GM18867 (cell line): ENCODE data around the gene IPO4.
A peak's percentile ranks its signal among the peaks of the same experiment; 100 is the strongest.
"Not testable (repeated sequence)": the region's sequence is repeated elsewhere in the genome, so short reads cannot be mapped to it uniquely, and the experiment has no call there.

Source experiments
- ATAC-seq: cut with Tn5 transposase; IDR thresholded peaks from one replicate; pipeline ENCODE4 v1.9.1; 2021; ENCODE audit warnings: mild to moderate bottlenecking, moderate library complexity; ENCODE audit not compliant: unreplicated experiment

The IPO4 gene

GRCh38 chr14:24188251-24189058 lies at the start of gene IPO4:
TSS of gene IPO4 (minus strand) at chr14:24188816. CDS start at chr14:24188787, 29 bp downstream.
- peak; percentile 89 for ATAC-seq

- ATAC-seq, result no peak
Measured at GRCh38 chr14:24238123-24238522, 49.5 kb upstream of the IPO4 start.

GRCh38 chr14:24237463-24237955 lies 48.9 kb upstream of the IPO4 start:
- no peak for ATAC-seq

- ATAC-seq, result no peak
Measured at GRCh38 chr14:24236689-24237462, 48.3 kb upstream of the IPO4 start.

- no peak for ATAC-seq
Measured at GRCh38 chr14:24235804-24236688, 47.4 kb upstream of the IPO4 start.

GRCh38 chr14:24234095-24235005 lies 45.7 kb upstream of the IPO4 start:
- ATAC-seq, result no peak

GRCh38 chr14:24233538-24233866 lies 44.9 kb upstream of the IPO4 start:
- ATAC-seq, result no peak

GRCh38 chr14:24232645-24233537 lies 44.3 kb upstream of the IPO4 start, which contains the start of gene GMPR2:
TSS of gene GMPR2 (plus strand) at chr14:24232929. CDS start at chr14:24233254, 325 bp downstream.
- peak; percentile 53 for ATAC-seq

GRCh38 chr14:24232121-24232644 lies 43.6 kb upstream of the IPO4 start, which contains the start of gene NEDD8:
TSS of gene NEDD8 (minus strand) at chr14:24232367. CDS start at chr14:24232267, 100 bp downstream.
- ATAC-seq, result peak; percentile 72

- ATAC-seq, result peak; percentile 18
Measured at GRCh38 chr14:24231263-24232120, 42.9 kb upstream of the IPO4 start.

- ATAC-seq, result no peak
Measured at GRCh38 chr14:24228902-24229301, 40.3 kb upstream of the IPO4 start.

GRCh38 chr14:24226473-24226872 lies 37.9 kb upstream of the IPO4 start:
- no peak for ATAC-seq

GRCh38 chr14:24224618-24225071 lies 36.0 kb upstream of the IPO4 start:
- no peak for ATAC-seq

GRCh38 chr14:24222987-24223386 lies 34.4 kb upstream of the IPO4 start:
- not testable (repeated sequence) for ATAC-seq

- ATAC-seq, result no peak
Measured at GRCh38 chr14:24219521-24219920, 30.9 kb upstream of the IPO4 start.

GRCh38 chr14:24219080-24219479 lies 30.5 kb upstream of the IPO4 start:
- ATAC-seq, result no peak

- ATAC-seq, result not testable (repeated sequence)
Measured at GRCh38 chr14:24216876-24217275, 28.3 kb upstream of the IPO4 start.
